PFSK-1 (cell line): ENCODE results near the gene CLEC16A.

Experiments
- FOXP2 ChIP-seq: optimal IDR thresholded peaks from 2 replicates; pipeline ENCODE3; 2011; ENCODE audit warnings: borderline replicate concordance, control low read depth, inconsistent platforms; ENCODE audit not compliant: insufficient read depth; ENCODE audit errors: extremely low read length, extremely low read depth
- POLR2AphosphoS5 ChIP-seq: IDR thresholded peaks from 2 replicates; pipeline ENCODE4 v1.6.1; 2012; ENCODE audit warnings: low read depth, mild to moderate bottlenecking, control low read depth, low read length, moderate library complexity
- REST ChIP-seq, 2 experiments: IDR thresholded peaks; 2 replicates each; pipeline versions ENCODE4 v1.6.1 to v1.8.0; 2011 to 2012; ENCODE audit warnings: low read depth in 2 of 2, low read length in 2 of 2, control low read depth in 1 of 2, inconsistent platforms in 1 of 2, mild to moderate bottlenecking in 1 of 2, moderate library complexity in 1 of 2; ENCODE audit not compliant: insufficient read depth in 1 of 2
- SIN3A ChIP-seq: IDR thresholded peaks from 2 replicates; pipeline ENCODE4 v1.6.1; 2012; ENCODE audit warnings: mild to moderate bottlenecking, low read length, moderate library complexity, borderline replicate concordance; ENCODE audit not compliant: insufficient read depth
- TAF1 ChIP-seq: IDR thresholded peaks from 2 replicates; pipeline ENCODE4 v1.6.1; 2012; ENCODE audit warnings: low read length, control low read depth, borderline replicate concordance; ENCODE audit not compliant: insufficient read depth

Gene CLEC16A

GRCh38 chr16:10931134-10931533 is 13.2 kb upstream of the CLEC16A start:
- TF ChIP-seq POLR2AphosphoS5 (no peak), FOXP2 (no peak), TAF1 (no peak), REST (IDR thresholded peaks at IDR 0.05; ENCODE audit: insufficient read depth in 1 of 2, low read depth in 2 of 2, low read length in 2 of 2) (no peak), SIN3A (no peak)

- no peak for TF ChIP-seq REST (IDR thresholded peaks at IDR 0.05; ENCODE audit: insufficient read depth in 1 of 2, low read depth in 2 of 2, low read length in 2 of 2)
- TF ChIP-seq TAF1, result no peak
- no peak for TF ChIP-seq POLR2AphosphoS5
- TF ChIP-seq SIN3A, result no peak
- no peak for TF ChIP-seq FOXP2
These were observed 12.3 kb upstream of the CLEC16A start for GRCh38 chr16:10931977-10932632.

- TF ChIP-seq REST (IDR thresholded peaks at IDR 0.05; ENCODE audit: insufficient read depth in 1 of 2, low read depth in 2 of 2, low read length in 2 of 2) (no peak), TAF1 (no peak), SIN3A (no peak), FOXP2 (no peak), POLR2AphosphoS5 (no peak)
These were observed 11.2 kb upstream of the CLEC16A start for GRCh38 chr16:10932959-10933710.

GRCh38 chr16:10933865-10934264 is 10.5 kb upstream of the CLEC16A start:
- TF ChIP-seq REST (IDR thresholded peaks at IDR 0.05; ENCODE audit: insufficient read depth in 1 of 2, low read depth in 2 of 2, low read length in 2 of 2) (no peak), TAF1 (no peak), FOXP2 (no peak), POLR2AphosphoS5 (no peak), SIN3A (no peak)
